GM13976 (cell line): ENCODE measurements around the gene PRUNE2.

Experiments
- DNase-seq: peaks from one replicate; pipeline ENCODE4 v3.0.0; 2012; ENCODE audit warnings: low spot score
- in situ Hi-C: fragments of 300-500 bp; cut with MboI; formaldehyde crosslinking; loops from one replicate; pipeline ENCODE4 v1.12.0; 2022; ENCODE audit warnings: low sequenced_read_pairs, mixed read lengths, inconsistent platforms; ENCODE audit not compliant: unreplicated experiment
- TF ChIP-seq, protein P1 (sequence below): IDR thresholded peaks from 2 replicates; pipeline ENCODE4 v1.5.1; 2012; ENCODE audit warnings: borderline replicate concordance, mild to moderate bottlenecking; ENCODE audit not compliant: insufficient read depth; ENCODE audit errors: extremely low read depth, missing control alignments, control extremely low read depth

Gene PRUNE2

DNA sequence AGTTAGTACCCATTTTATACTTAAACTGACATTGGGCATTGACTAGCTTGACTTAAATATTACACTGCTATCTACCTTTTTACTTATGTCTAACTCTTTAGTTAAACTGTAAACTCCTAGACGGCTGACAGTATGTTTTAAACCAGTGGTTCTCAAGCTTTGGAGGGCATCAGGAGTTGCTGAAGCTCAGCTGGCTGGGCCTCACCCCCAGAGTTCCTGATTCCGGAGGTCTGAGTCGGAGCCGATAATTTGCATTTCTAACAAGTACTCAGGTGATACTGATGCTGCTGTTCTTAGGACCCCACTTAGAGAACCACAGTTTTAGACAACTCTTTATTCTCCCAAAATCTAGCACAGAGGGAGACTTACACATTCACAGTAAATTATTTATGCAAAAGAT, 205.0 kb downstream of the PRUNE2 start:
- in situ Hi-C loops: loop anchor here (10.0 kb wide), 1 partner anchor 256 kb away; no protein-coding TSS in a partner anchor
- no peak for DNase-seq
- TF ChIP-seq, protein P1, sequence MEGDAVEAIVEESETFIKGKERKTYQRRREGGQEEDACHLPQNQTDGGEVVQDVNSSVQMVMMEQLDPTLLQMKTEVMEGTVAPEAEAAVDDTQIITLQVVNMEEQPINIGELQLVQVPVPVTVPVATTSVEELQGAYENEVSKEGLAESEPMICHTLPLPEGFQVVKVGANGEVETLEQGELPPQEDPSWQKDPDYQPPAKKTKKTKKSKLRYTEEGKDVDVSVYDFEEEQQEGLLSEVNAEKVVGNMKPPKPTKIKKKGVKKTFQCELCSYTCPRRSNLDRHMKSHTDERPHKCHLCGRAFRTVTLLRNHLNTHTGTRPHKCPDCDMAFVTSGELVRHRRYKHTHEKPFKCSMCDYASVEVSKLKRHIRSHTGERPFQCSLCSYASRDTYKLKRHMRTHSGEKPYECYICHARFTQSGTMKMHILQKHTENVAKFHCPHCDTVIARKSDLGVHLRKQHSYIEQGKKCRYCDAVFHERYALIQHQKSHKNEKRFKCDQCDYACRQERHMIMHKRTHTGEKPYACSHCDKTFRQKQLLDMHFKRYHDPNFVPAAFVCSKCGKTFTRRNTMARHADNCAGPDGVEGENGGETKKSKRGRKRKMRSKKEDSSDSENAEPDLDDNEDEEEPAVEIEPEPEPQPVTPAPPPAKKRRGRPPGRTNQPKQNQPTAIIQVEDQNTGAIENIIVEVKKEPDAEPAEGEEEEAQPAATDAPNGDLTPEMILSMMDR: no peak

DNA sequence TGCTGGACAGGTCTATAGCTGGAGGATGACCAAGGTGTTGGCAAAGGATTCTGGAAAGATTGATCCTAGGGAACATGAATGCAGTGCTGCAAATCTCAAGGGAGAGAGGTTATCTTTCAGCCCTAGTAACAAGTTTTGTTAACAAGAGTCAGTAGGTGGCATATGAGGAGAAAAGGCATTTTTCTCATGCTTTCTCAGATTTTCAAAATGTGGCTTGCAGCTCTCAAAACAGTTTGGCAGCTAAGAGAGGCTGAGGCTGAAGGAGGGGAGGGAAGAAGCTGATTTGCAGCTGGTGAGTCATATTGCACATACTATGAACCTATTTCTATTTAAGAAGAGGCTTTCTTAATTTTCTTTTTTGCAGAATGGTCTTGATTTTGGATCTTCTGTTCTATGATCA, 205.9 kb downstream of the PRUNE2 start:
- TF ChIP-seq, protein P1: no peak
- in situ Hi-C loops: loop anchor here (10.0 kb wide), 1 partner anchor 255 kb away; no protein-coding TSS in a partner anchor
- no peak for DNase-seq

DNA sequence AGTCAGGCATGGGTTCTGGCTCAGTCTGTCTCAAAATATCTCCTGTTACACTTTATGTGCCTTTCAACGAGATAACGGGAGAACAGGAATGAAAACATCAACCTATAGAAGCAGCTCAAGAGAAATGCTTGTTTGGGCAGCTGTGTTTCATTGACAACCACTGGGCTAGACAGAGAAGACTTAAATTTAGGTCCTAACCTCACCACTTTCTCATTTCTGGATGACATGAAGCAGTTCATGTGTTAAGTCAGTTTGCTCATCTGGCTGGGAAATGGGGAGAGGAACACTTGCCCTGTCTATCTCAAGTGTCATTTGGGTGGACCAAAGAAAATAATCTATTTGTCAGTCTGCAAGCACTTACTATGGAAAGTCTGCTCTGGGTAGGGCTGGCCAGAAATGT, 208.4 kb downstream of the PRUNE2 start:
- TF ChIP-seq, protein P1: no peak
- in situ Hi-C loops: no loop called here

DNA sequence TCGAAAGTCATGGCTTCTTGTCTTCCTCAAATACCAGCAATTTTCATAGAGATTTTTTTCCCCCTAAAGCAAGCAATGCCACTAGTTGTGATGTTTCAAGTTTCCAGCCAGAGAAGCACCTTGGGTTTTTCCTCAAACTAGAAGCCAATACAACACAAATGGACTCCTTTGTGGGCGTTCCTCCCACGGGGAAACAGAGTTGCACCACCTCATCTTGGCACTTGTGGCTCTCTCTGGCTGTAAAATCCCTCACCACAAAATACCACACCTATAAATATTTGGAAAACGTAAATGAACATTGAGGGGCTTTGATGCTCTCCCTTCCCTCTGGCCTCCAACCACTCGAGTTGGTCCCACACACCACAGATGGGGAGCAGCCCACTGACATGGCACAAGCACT, 208.8 kb downstream of the PRUNE2 start:
- in situ Hi-C loops: no loop called here
- TF ChIP-seq, protein P1: no peak
- DNase-seq: no peak

More for the DNA sequence above, 208.4 kb downstream of the PRUNE2 start:
- DNase-seq: no peak

DNA sequence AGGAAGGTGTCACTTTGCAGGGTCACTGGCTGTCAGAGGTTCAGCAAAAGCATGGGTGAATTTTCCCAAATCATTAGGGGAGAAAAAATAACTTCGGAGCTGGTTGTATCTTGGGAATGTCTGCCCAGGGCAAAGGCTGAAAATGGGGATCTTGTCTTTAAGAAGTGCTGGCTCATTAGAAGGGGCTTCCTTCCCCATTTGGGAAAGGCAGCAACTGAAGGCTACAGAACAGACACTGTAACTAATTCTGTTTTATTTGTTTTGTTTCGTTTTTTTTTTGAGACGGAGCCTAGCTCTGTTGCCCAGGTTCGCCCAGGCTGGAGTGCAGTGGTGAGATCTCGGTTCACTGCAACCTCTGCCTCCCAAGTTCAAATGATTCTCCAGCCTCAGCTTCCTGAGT, 212.0 kb downstream of the PRUNE2 start:
- in situ Hi-C loops: no loop called here
- no peak for DNase-seq
- TF ChIP-seq, protein P1: no peak

DNA sequence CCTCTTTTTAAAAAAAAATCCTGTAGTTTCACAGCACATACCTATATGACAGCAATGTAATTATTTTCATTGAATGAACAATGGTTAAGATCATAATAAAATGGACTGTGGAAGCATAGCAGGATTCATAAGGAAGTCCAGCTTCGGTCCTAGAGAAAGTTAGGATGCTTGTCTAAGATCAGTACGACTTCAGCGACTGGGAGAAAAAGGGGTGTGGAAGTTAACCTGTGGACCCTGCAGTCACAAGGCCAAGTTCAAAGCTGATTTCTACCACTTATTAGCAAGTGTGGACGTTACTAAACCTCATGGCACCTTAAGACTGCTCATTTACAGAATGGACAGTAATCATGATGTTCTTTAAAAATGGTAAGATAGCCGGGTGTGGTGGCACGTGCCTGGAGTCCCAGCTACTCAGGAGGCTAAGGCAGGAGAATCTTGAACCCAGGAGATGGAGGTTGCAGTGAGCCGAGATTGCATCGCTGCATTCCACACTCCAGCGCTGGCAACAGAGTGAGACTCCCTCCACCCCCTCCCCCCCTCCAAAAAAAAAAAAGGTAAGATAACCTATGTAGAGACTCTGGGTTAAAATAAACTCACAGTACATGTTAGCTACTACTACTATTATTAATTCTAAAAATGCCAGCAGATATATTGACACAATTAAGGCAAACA, 213.3 kb downstream of the PRUNE2 start:
- in situ Hi-C loops: no loop called here
- TF ChIP-seq, protein P1: no peak
- DNase-seq: no peak
